HepG2 (cell line): Measurements from ENCODE around the gene MEMO1. TPM values are rescaled to one million over a fixed set of nuclear protein-coding genes. Genes with fewer than 3 reads are reported as not detected.

Source experiments
- ATAC-seq: fragments of 200-7000 bp; cut with Tn5 transposase; 3 replicates; pipeline ENCODE4 v1.9.1; 2020; ENCODE audit warnings: mild to moderate bottlenecking, moderate library complexity
- BruUV-seq: library from RNA; stranded (reverse); fragments of 400-500 nt; replicated peaks from 2 replicates; lab custom pipeline; 2021; lab: Mats Ljungman, UMichigan
- CTCF ChIA-PET: fragments of 300-600 bp; formaldehyde crosslinking; extraction: SDS; loops from one replicate; lab custom pipeline; 2021; ENCODE audit warnings: low total read pairs, inconsistent platforms, low intra/inter-chr PET ratio; lab: Yijun Ruan, JAX
- POLR2A ChIA-PET: fragments of 350-600 bp; sonication (Branson Sonifier 250); formaldehyde crosslinking; loops from one replicate; lab custom pipeline; 2020; ENCODE audit warnings: antibody characterized with exemption, inconsistent platforms; lab: Yijun Ruan, JAX
- DNase-seq: peaks from one replicate; pipeline ENCODE4 v3.0.0-alpha.2; 2015; ENCODE audit warnings: low spot score
- FAIRE-seq: peaks from 3 replicates; lab custom pipeline; 2011; peaks lifted over from hg19 to GRCh38; lab: Jason Lieb, UNC
- H2AFZ ChIP-seq: one replicate; pipeline ENCODE4 v1.6.1; 2011; ENCODE audit warnings: low read length, inconsistent platforms
- H3K27ac ChIP-seq: fragments of 300-600 bp; 3 replicates; pipeline ENCODE4 v1.8.0; 2011; ENCODE audit warnings: mixed run types, mild to moderate bottlenecking, mixed read lengths, low read length, inconsistent platforms; ENCODE audit not compliant: insufficient read depth; ENCODE audit errors: extremely low read length
- H3K27me3 ChIP-seq, 2 experiments: fragments of 200-600 bp in 1 of 2; 2 replicates in 1 of 2; 3 replicates in 1 of 2; pipeline versions ENCODE4 v1.6.0 to v1.8.0; 2011; ENCODE audit warnings: low read length in 2 of 2, mild to moderate bottlenecking in 2 of 2, moderate library complexity in 2 of 2, inconsistent platforms in 1 of 2; ENCODE audit not compliant: insufficient read depth in 2 of 2, control insufficient read depth in 1 of 2
- H3K36me3 ChIP-seq, 2 experiments: fragments of 200-600 bp in 1 of 2; replicated peaks in 1 of 2; 2 replicates in 1 of 2; 3 replicates in 1 of 2; pipeline versions ENCODE4 v1.5.1 to v1.8.0; 2011; ENCODE audit warnings: low read length in 2 of 2, inconsistent platforms in 1 of 2; ENCODE audit not compliant: insufficient read depth in 2 of 2, control insufficient read depth in 1 of 2
- H3K4me1 ChIP-seq: 2 replicates; pipeline ENCODE4 v1.5.1; 2012; ENCODE audit warnings: low read length, inconsistent platforms; ENCODE audit not compliant: insufficient read depth
- H3K4me2 ChIP-seq: 2 replicates; pipeline ENCODE4 v1.6.0; 2011; ENCODE audit warnings: low read depth, low read length, inconsistent platforms
- H3K4me3 ChIP-seq, 3 experiments: fragments of 200-600 bp in 1 of 3; sonication (generic), shearing (Covaris generic) in 1 of 3; replicated peaks in 1 of 3; 2 replicates each; pipeline ENCODE4 v1.5.1; 2011 to 2016; ENCODE audit warnings: low read length in 3 of 3, inconsistent platforms in 2 of 3, low read depth in 2 of 3, mild to moderate bottlenecking in 2 of 3, control low read depth in 1 of 3, mixed read lengths in 1 of 3; ENCODE audit not compliant: insufficient read depth in 1 of 3
- H3K79me2 ChIP-seq: one replicate; pipeline ENCODE4 v1.6.1; 2011; ENCODE audit warnings: low read length, inconsistent platforms; ENCODE audit not compliant: insufficient read depth
- H3K9ac ChIP-seq: 2 replicates; pipeline ENCODE4 v1.6.0; 2011; ENCODE audit warnings: mild to moderate bottlenecking, low read depth, low read length, inconsistent platforms; ENCODE audit not compliant: insufficient read depth
- H3K9me3 ChIP-seq: 2 replicates; pipeline ENCODE4 v1.5.1; 2012; ENCODE audit warnings: mild to moderate bottlenecking, low read length
- H4K20me1 ChIP-seq: 2 replicates; pipeline ENCODE4 v1.6.0; 2011; ENCODE audit warnings: inconsistent platforms, mild to moderate bottlenecking, low read length, moderate library complexity; ENCODE audit not compliant: insufficient read depth
- ATF7-NPFF ChIP-seq: sonication (generic); formaldehyde crosslinking; IDR thresholded peaks from 2 replicates; pipeline ENCODE4 v1.8.1; 2023; ENCODE audit warnings: mild to moderate bottlenecking, low read depth, missing genetic modification reagents, moderate library complexity
- ELF4 ChIP-seq: sonication (generic); formaldehyde crosslinking; IDR thresholded peaks from 2 replicates; pipeline ENCODE4 v1.5.0; 2020; ENCODE audit warnings: missing genetic modification reagents, mild to moderate bottlenecking, moderate library complexity, borderline replicate concordance
- GPN1 ChIP-seq: sonication (generic); formaldehyde crosslinking; IDR thresholded peaks from 2 replicates; pipeline ENCODE4 v1.5.1; 2020; ENCODE audit warnings: missing genetic modification reagents, borderline replicate concordance
- PHF5A ChIP-seq: IDR thresholded peaks from one replicate; pipeline ENCODE4 v1.6.1; 2018; ENCODE audit warnings: low read depth, missing genetic modification reagents; ENCODE audit not compliant: unreplicated experiment
- TAF15 ChIP-seq: fragments of 200-400 bp; formaldehyde crosslinking; IDR thresholded peaks from one replicate; pipeline ENCODE4 v1.6.1; 2018; ENCODE audit warnings: mild to moderate bottlenecking, low read depth, low read length; ENCODE audit not compliant: poor library complexity, severe bottlenecking
- TBX2 ChIP-seq: sonication (generic); formaldehyde crosslinking; IDR thresholded peaks from 2 replicates; pipeline ENCODE4 v1.5.0; 2020; ENCODE audit warnings: missing genetic modification reagents, mild to moderate bottlenecking, borderline replicate concordance
- ZNF121 ChIP-seq: sonication (generic); formaldehyde crosslinking; IDR thresholded peaks from 2 replicates; pipeline ENCODE4 v1.5.0; 2020; ENCODE audit warnings: mild to moderate bottlenecking, missing genetic modification reagents
- ZNF205 ChIP-seq: IDR thresholded peaks from 2 replicates; pipeline ENCODE4 v1.6.1; 2018; ENCODE audit warnings: missing biosample characterization, missing genetic modification reagents
- ZNF264 ChIP-seq: sonication (generic); formaldehyde crosslinking; IDR thresholded peaks from 2 replicates; pipeline ENCODE4 v1.4.0; 2020; ENCODE audit warnings: missing genetic modification reagents
- ZNF615 ChIP-seq: sonication (generic); formaldehyde crosslinking; IDR thresholded peaks from 2 replicates; pipeline ENCODE4 v1.5.0; 2020; ENCODE audit warnings: mild to moderate bottlenecking, missing genetic modification reagents, borderline replicate concordance
- ZNF652 ChIP-seq: IDR thresholded peaks from 2 replicates; pipeline ENCODE4 v1.6.1; 2016; ENCODE audit warnings: low read depth, borderline replicate concordance
- ZNF792 ChIP-seq: IDR thresholded peaks from 2 replicates; pipeline ENCODE4 v1.6.1; 2016
- WGBS: methylation state at CpG from one replicate; pipeline ENCODE4 v1.1.6; 2017; ENCODE audit warnings: low lambda C conversion rate; 5-methylcytosine and 5-hydroxymethylcytosine counted together
- in situ Hi-C: cut with HindIII; loops from 2 replicates; pipeline ENCODE4 v1.10.0; 2017; ENCODE audit warnings: low pct_unique_long_range_greater_than_20kb; ENCODE audit not compliant: extremely low pct_ligation_motif_present
- intact Hi-C: fragments of 100-400 bp; cut with micrococcal nuclease; formaldehyde crosslinking; loops from one replicate; pipeline ENCODE4 v1.10.0; 2022; ENCODE audit not compliant: unreplicated experiment
- polyA plus RNA-seq, 8 experiments: library from polyadenylated mRNA; depleted of rRNA in 3 of 8; stranded (reverse) in 7 of 8; unstranded in 1 of 8; fragments of >200 nt; fragmentation: Illumina TruSeq in 4 of 8; extraction: Trizol in 4 of 8; gene quantifications; 2 replicates each; pipeline versions ENCODE4 v1.2.1 to v1.2.3, GENCODE V29; 2011 to 2016; ENCODE audit warnings: low read depth in 4 of 8, missing spikeins in 1 of 8, mixed read lengths in 1 of 8; ENCODE audit not compliant: insufficient read depth in 1 of 8
- total RNA-seq, 5 experiments: library from RNA; depleted of rRNA; stranded (reverse); fragments of >200 nt; fragmentation: Illumina TruSeq; extraction: Trizol; gene quantifications; 2 replicates each; pipeline ENCODE4 v1.2.3, GENCODE V29; 2016; ENCODE audit warnings: low read depth in 1 of 5
- TF ChIP-seq, protein P1 (sequence below): sonication (generic); formaldehyde crosslinking; IDR thresholded peaks from 2 replicates; pipeline ENCODE4 v1.5.1; 2020; ENCODE audit warnings: missing genetic modification reagents, mild to moderate bottlenecking, borderline replicate concordance

The MEMO1 gene
- total and polyA plus RNA-seq, 2 of the 13 experiments (the other 11 are each of a cell fraction or from before 2014, with no cell fraction given) = 69.8 to 81.6 TPM

DNA sequence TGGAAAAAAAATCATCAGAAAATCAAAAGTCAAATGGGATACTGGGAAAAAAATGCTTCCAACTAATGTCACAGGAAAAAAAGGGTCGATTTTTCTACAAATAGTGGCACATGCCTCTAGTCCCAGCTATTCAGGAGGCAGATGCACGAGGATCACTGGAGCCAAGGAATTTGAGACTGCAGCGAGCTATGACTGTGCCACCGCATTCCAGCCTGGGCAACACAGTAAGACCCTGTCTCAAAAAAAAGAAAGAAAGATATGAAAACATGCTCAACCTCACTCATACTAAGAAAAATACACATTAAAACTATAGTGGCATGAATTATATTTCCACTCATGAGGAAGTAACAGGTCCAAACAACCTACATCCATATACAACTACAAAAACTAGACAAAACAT lies 17.9 kb downstream of the MEMO1 start:
- CTCF ChIA-PET = no interaction called here
- no peaks in the 10 kb centered on the region for H3K9me3 ChIP-seq
- no peak overlapping the region for H2AFZ ChIP-seq
- in situ Hi-C loops = no loop called here
- intact Hi-C loops = no loop called here
- H3K9ac ChIP-seq = no peak overlapping the region
- 79% methylated on average over 4 of the region's 4 CpGs for WGBS
- POLR2A ChIA-PET = interaction anchor here (1.0 kb wide), 1 partner anchor 70 kb away, joined by 6 read pairs; the partner anchor contains the start of gene SPAST
- H3K79me2 ChIP-seq = peaks cover 90% of the 10 kb centered on the region
- DNase-seq (no peak), ATAC-seq (no peak)
- H3K27me3 ChIP-seq = no peaks in the 10 kb centered on the region
- H3K27ac ChIP-seq = no peak overlapping the region
- no peaks in the 10 kb centered on the region; a peak in 1 of 5 replicates for H3K36me3 ChIP-seq
- H4K20me1 ChIP-seq = no peaks in the 10 kb centered on the region; the same call in 1 of the 2 replicates
- no TSS peak for BruUV-seq
- H3K4me3 ChIP-seq = no peak overlapping the region
- peaks cover 42% of the 10 kb centered on the region for H3K4me1 ChIP-seq
- TF ChIP-seq ELF4 (no peak), TBX2 (CRISPR knock-in tag) (no peak), GPN1 (CRISPR knock-in tag) (no peak), ZNF205 (CRISPR knock-in tag) (no peak), ZNF652 (no peak), ZNF121 (CRISPR knock-in tag) (peak; percentile 90)
- TF ChIP-seq, all 625 proteins: peak for 1
- no peak for FAIRE-seq
- no peak overlapping the region for H3K4me2 ChIP-seq

DNA sequence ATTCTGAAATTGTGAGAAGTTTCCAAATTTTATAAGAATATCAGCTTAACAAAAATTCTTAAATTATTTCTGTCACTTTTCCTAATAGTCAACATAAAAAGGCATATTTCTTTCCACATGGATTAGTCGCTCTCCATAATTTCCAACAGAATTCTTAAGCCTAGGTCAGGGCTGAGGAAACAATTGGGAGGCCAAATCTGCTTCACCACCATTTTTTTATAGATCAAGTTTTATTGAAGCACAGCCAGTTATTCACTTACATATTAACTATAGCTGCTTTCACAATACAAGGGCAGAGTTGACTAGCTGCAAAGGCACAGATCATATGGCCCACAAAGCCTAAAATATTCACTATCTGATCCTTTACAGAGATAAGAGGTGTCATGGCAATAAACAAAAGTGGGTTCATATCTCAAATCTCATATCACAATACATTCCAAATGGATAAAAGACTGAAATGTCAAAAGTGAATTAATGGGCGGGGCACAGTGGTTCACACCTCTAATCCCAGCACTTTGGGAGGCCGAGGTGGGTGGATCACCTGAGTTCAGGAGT lies 18.7 kb downstream of the MEMO1 start:
- H3K27me3 ChIP-seq = no peaks in the 10 kb centered on the region
- ATAC-seq (peak; percentile 63), DNase-seq (peak; percentile 17), FAIRE-seq (no peak)
- in situ Hi-C loops = no loop called here
- H3K9me3 ChIP-seq = no peaks in the 10 kb centered on the region
- no peaks in the 10 kb centered on the region; a peak in 1 of 5 replicates for H3K36me3 ChIP-seq
- peaks cover 42% of the 10 kb centered on the region for H3K4me1 ChIP-seq
- no peaks in the 10 kb centered on the region for H4K20me1 ChIP-seq
- no peak overlapping the region for H3K4me2 ChIP-seq
- no peak overlapping the region for H2AFZ ChIP-seq
- no peak overlapping the region for H3K4me3 ChIP-seq
- H3K9ac ChIP-seq = no peak overlapping the region
- ChIA-PET POLR2A (no interaction called here), CTCF (no interaction called here)
- BruUV-seq = TSS peak; percentile 22
- intact Hi-C loops = no loop called here
- peaks cover 90% of the 10 kb centered on the region for H3K79me2 ChIP-seq
- H3K27ac ChIP-seq = no peak overlapping the region
- 94% methylated on average over 3 of the region's 3 CpGs for WGBS
- TF ChIP-seq TAF15 = no peak
- no peak for TF ChIP-seq PHF5A (CRISPR knock-in tag)
- no peak for TF ChIP-seq ZNF792 (CRISPR knock-in tag)
- TF ChIP-seq, protein P1, sequence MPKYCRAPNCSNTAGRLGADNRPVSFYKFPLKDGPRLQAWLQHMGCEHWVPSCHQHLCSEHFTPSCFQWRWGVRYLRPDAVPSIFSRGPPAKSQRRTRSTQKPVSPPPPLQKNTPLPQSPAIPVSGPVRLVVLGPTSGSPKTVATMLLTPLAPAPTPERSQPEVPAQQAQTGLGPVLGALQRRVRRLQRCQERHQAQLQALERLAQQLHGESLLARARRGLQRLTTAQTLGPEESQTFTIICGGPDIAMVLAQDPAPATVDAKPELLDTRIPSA (CRISPR knock-in tag) = no peak
- TF ChIP-seq ATF7-NPFF = no peak
- no peak for TF ChIP-seq ZNF615
- no peak for TF ChIP-seq ZNF264 (CRISPR knock-in tag)
